GM21528 (cell line): ENCODE results near the gene TIPARP.
"Not testable (repeated sequence)": the region's sequence is repeated elsewhere in the genome, so short reads cannot be mapped to it uniquely, and the experiment has no call there.

Source experiments
- ATAC-seq: cut with Tn5 transposase; IDR thresholded peaks from one replicate; pipeline ENCODE4 v1.9.1; 2021; ENCODE audit warnings: mild to moderate bottlenecking, moderate library complexity; ENCODE audit not compliant: unreplicated experiment, low FRiP score

The TIPARP gene

GRCh38 chr3:156707588-156707987 is 33.2 kb downstream of the TIPARP start:
- ATAC-seq = no peak

- ATAC-seq = no peak
These were observed 36.0 kb downstream of the TIPARP start for GRCh38 chr3:156710429-156710828.

GRCh38 chr3:156711113-156711512 is 36.7 kb downstream of the TIPARP start:
- no peak for ATAC-seq

- ATAC-seq = not testable (repeated sequence)
These were observed 37.6 kb downstream of the TIPARP start for GRCh38 chr3:156711944-156712343.

- ATAC-seq = no peak
These were observed 41.9 kb downstream of the TIPARP start for GRCh38 chr3:156716105-156716862.

- ATAC-seq = no peak
These were observed 44.4 kb downstream of the TIPARP start for GRCh38 chr3:156718622-156719306.

GRCh38 chr3:156720826-156721225 is 46.4 kb downstream of the TIPARP start:
- no peak for ATAC-seq

- ATAC-seq = no peak
These were observed 47.6 kb downstream of the TIPARP start for GRCh38 chr3:156721687-156722618.

- ATAC-seq = no peak
These were observed 48.8 kb downstream of the TIPARP start for GRCh38 chr3:156723182-156723619.

GRCh38 chr3:156725682-156726081 is 51.3 kb downstream of the TIPARP start:
- no peak for ATAC-seq

GRCh38 chr3:156726456-156726855 is 52.1 kb downstream of the TIPARP start:
- no peak for ATAC-seq

GRCh38 chr3:156727519-156728205 is 53.3 kb downstream of the TIPARP start:
- peak; percentile 95 for ATAC-seq

- ATAC-seq = no peak
These were observed 54.0 kb downstream of the TIPARP start for GRCh38 chr3:156728267-156728985.

GRCh38 chr3:156729460-156730179 is 55.2 kb downstream of the TIPARP start:
- no peak for ATAC-seq

- no peak for ATAC-seq
These were observed 57.4 kb downstream of the TIPARP start for GRCh38 chr3:156731813-156732212.

GRCh38 chr3:156732261-156732660 is 57.9 kb downstream of the TIPARP start:
- ATAC-seq = no peak

- no peak for ATAC-seq
These were observed 58.5 kb downstream of the TIPARP start for GRCh38 chr3:156732715-156733421.

- not testable (repeated sequence) for ATAC-seq
These were observed 60.3 kb downstream of the TIPARP start for GRCh38 chr3:156734661-156735060.
